ENCODE results near the gene NME4.

Gene NME4

GRCh38 chr16:363766-364490, 33.1 kb upstream of the NME4 start:
- no peak for DNase-seq

- no peak for DNase-seq
Observed at GRCh38 chr16:364595-365491, 32.2 kb upstream of the NME4 start.

GRCh38 chr16:366476-366875, 30.5 kb upstream of the NME4 start:
- no peak for DNase-seq

GRCh38 chr16:367333-367903, 29.6 kb upstream of the NME4 start:
- DNase-seq = no peak

- DNase-seq = no peak
Observed at GRCh38 chr16:368388-369158, 28.4 kb upstream of the NME4 start.

- DNase-seq = no peak
Observed at GRCh38 chr16:369275-369865, 27.6 kb upstream of the NME4 start.

- DNase-seq = no peak
Observed at GRCh38 chr16:369866-370436, 27.0 kb upstream of the NME4 start.

- DNase-seq = peak; percentile 94
Observed at GRCh38 chr16:370443-370842, 26.6 kb upstream of the NME4 start, which contains the start of gene MRPL28. TSS of gene MRPL28 (minus strand) at chr16:370538. CDS start at chr16:370218, 320 bp downstream.

GRCh38 chr16:370979-371514, 26.0 kb upstream of the NME4 start:
- no peak for DNase-seq

- DNase-seq = no peak
Observed at GRCh38 chr16:371515-372301, 25.3 kb upstream of the NME4 start.

- DNase-seq = no peak
Observed at GRCh38 chr16:372302-372983, 24.6 kb upstream of the NME4 start.

GRCh38 chr16:373020-373598, 23.9 kb upstream of the NME4 start:
- no peak for DNase-seq

- no peak for DNase-seq
Observed at GRCh38 chr16:373848-374615, 23.0 kb upstream of the NME4 start.

GRCh38 chr16:374616-374926, 22.4 kb upstream of the NME4 start:
- DNase-seq = no peak

- DNase-seq = no peak
Observed at GRCh38 chr16:375212-375611, 21.8 kb upstream of the NME4 start.

GRCh38 chr16:375927-376816, 20.8 kb upstream of the NME4 start:
- DNase-seq = no peak

- DNase-seq = no peak
Observed at GRCh38 chr16:376817-377418, 20.1 kb upstream of the NME4 start.

- no peak for DNase-seq
Observed at GRCh38 chr16:377419-377951, 19.5 kb upstream of the NME4 start.

Measured in fibroblast of skin of right quadriceps (primary cell).